ENCODE data around the gene KRTAP5-2.

GRCh38 chr11:1561266-1561665, 36.8 kb downstream of the KRTAP5-2 start:
- no peak for TF ChIP-seq POLR2A (IDR thresholded peaks at IDR 0.05; ENCODE audit: control extremely low read depth in 1 of 2, low read depth in 2 of 2, low read length in 2 of 2)
- TF ChIP-seq POLR2AphosphoS5 (IDR thresholded peaks at IDR 0.05; ENCODE audit: low read depth, low read length), result no peak
- no peak for TF ChIP-seq CTCF (IDR thresholded peaks at IDR 0.05; ENCODE audit: control extremely low read depth in 1 of 3, insufficient read depth in 1 of 3, low read depth in 1 of 3, low read length in 3 of 3)
- no peak for TF ChIP-seq SIN3A (conservative IDR thresholded peaks at IDR 0.05 in 1 of 2, IDR thresholded peaks at IDR 0.05 in 1 of 2; ENCODE audit: low read depth in 1 of 2, low read length in 2 of 2)
- TF ChIP-seq YY1 (IDR thresholded peaks at IDR 0.05; ENCODE audit: low read depth, low read length), result no peak
- no peak for TF ChIP-seq MAX (IDR thresholded peaks at IDR 0.05)

Data from H1 (cell line).